WI38 (cell line): Measurements from ENCODE around the gene DMTF1.

ENCODE experiments used
- H3K4me3 ChIP-seq: 2 replicates; pipeline ENCODE4 v1.5.1; 2011; ENCODE audit warnings: low read depth, mild to moderate bottlenecking, control low read depth, low read length
- CTCF ChIP-seq: IDR thresholded peaks from 2 replicates; pipeline ENCODE4 v1.5.1; 2012; ENCODE audit warnings: low read depth, mild to moderate bottlenecking, control low read depth, low read length

The DMTF1 gene

GRCh38 chr7:87178320-87178719 lies 26.1 kb downstream of the DMTF1 start:
- no peak for TF ChIP-seq CTCF
- H3K4me3 ChIP-seq: no peak overlapping the region

- no peak overlapping the region for H3K4me3 ChIP-seq
- no peak for TF ChIP-seq CTCF
These were observed 26.9 kb downstream of the DMTF1 start for GRCh38 chr7:87179180-87179579.

GRCh38 chr7:87187120-87187519 lies 34.9 kb downstream of the DMTF1 start:
- TF ChIP-seq CTCF: no peak
- no peak overlapping the region for H3K4me3 ChIP-seq

- H3K4me3 ChIP-seq: no peak overlapping the region
- TF ChIP-seq CTCF: no peak
These were observed 36.7 kb downstream of the DMTF1 start for GRCh38 chr7:87188930-87189329.

- H3K4me3 ChIP-seq: no peak overlapping the region
- no peak for TF ChIP-seq CTCF
These were observed 38.5 kb downstream of the DMTF1 start for GRCh38 chr7:87190783-87191182.

- H3K4me3 ChIP-seq: no peak overlapping the region
- no peak for TF ChIP-seq CTCF
These were observed 40.7 kb downstream of the DMTF1 start for GRCh38 chr7:87192784-87193487.

GRCh38 chr7:87193912-87194311 lies 41.7 kb downstream of the DMTF1 start:
- no peak for TF ChIP-seq CTCF
- H3K4me3 ChIP-seq: no peak overlapping the region
